Esophagus muscularis mucosa (tissue), 4 donors: ENCODE results near the gene AGK. TPM values are rescaled to one million over a fixed set of nuclear protein-coding genes. Genes with fewer than 3 reads are reported as not detected.
A peak's percentile ranks its signal among the peaks of the same experiment; 100 is the strongest.

Source experiments
- DNase-seq: peaks from one replicate; pipeline ENCODE4 v3.0.0-alpha.2; 2017; ENCODE audit errors: extremely low spot score
- H3K27ac ChIP-seq, 4 donors: fragments of 200-600 bp; sonication (generic); replicated peaks in 1 of 4; 1 replicate in 3 of 4; 2 replicates in 1 of 4; pipeline ENCODE4 v1.5.1; 2016 to 2019; ENCODE audit warnings: mild to moderate bottlenecking in 1 of 4
- H3K27me3 ChIP-seq, 4 donors: fragments of 200-600 bp; sonication (generic); one replicate each; pipeline versions ENCODE4 v1.5.1 to v1.6.0; 2016 to 2019
- H3K36me3 ChIP-seq, 4 donors: fragments of 200-600 bp; sonication (generic); one replicate each; pipeline ENCODE4 v1.5.1; 2016 to 2019
- H3K4me1 ChIP-seq, 4 donors: fragments of 200-600 bp; sonication (generic); one replicate each; pipeline ENCODE4 v1.5.1; 2016 to 2019
- H3K4me3 ChIP-seq, 4 donors: fragments of 200-600 bp; sonication (generic); 1 replicate in 2 of 4; 2 replicates in 2 of 4; pipeline ENCODE4 v1.5.1; 2016 to 2019; ENCODE audit warnings: mild to moderate bottlenecking in 4 of 4, moderate library complexity in 1 of 4
- H3K9me3 ChIP-seq, 4 donors: fragments of 200-600 bp; sonication (generic); 1 replicate in 3 of 4; 2 replicates in 1 of 4; pipeline ENCODE4 v1.5.1; 2016 to 2019
- CTCF ChIP-seq, 3 experiments: fragments of 200-600 bp in 2 of 3; fragments of 450-650 bp in 1 of 3; sonication (generic) in 2 of 3; IDR thresholded peaks; one replicate each; pipeline ENCODE4 v1.5.1; 2017 to 2019; ENCODE audit warnings: antibody characterized with exemption in 3 of 3, mild to moderate bottlenecking in 2 of 3, moderate library complexity in 1 of 3
- EP300 ChIP-seq: sonication (generic); formaldehyde crosslinking; IDR thresholded peaks from one replicate; pipeline ENCODE4 v1.6.1; 2017; ENCODE audit warnings: antibody characterized with exemption
- POLR2A ChIP-seq: fragments of 450-650 bp; IDR thresholded peaks from one replicate; pipeline ENCODE4 v1.6.1; 2017; ENCODE audit warnings: antibody characterized with exemption, moderate library complexity, mild to moderate bottlenecking, low read depth
- POLR2AphosphoS5 ChIP-seq, 2 donors: sonication (generic); formaldehyde crosslinking; IDR thresholded peaks; one replicate each; pipeline ENCODE4 v1.6.1; 2017; ENCODE audit warnings: antibody characterized with exemption in 2 of 2
- WGBS: methylation state at CpG from one replicate; pipeline ENCODE4 v1.1.5; 2018; 5-methylcytosine and 5-hydroxymethylcytosine counted together
- intact Hi-C: fragments of 100-400 bp; cut with DNase I; formaldehyde crosslinking; loops from one replicate; pipeline ENCODE4 v1.15.1; 2023
- total RNA-seq, 4 donors: library from RNA; depleted of rRNA; stranded (reverse); fragments of >200 nt; gene quantifications; one replicate each; pipeline versions ENCODE4 v1.1.0 to v1.2.1, GENCODE V29; 2016

AGK gene
- total RNA-seq, 4 donors from 2014 or later, result 17.9 to 23.4 (median 19.2) TPM

- Histone ChIP-seq H3K4me1 (peaks cover 0 to 9% (median 4%) of the 10 kb centered on the region in 4 donors), H3K4me3 (no peak overlapping the region), H3K27me3 (peaks cover 0 to 6% (median 0%) of the 10 kb centered on the region in 4 donors), H3K9me3 (no peaks in the 10 kb centered on the region), H3K36me3 (no peaks in the 10 kb centered on the region), H3K27ac (no peak overlapping the region)
- 23% methylated on average over 11 of the region's 11 CpGs for WGBS
- DNase-seq, result no peak
- TF ChIP-seq CTCF (IDR thresholded peaks at IDR 0.05) (peak; percentile 78 to 96 (median 93)), EP300 (no peak)
- intact Hi-C loops, result loop anchor here (5.0 to 10.0 kb wide), 2 partner anchors 459 to 721 kb away; partner anchors contain the start of gene TMEM178B
Observed at GRCh38 chr7:141533149-141533949, 17.9 kb upstream of the AGK start.

- Histone ChIP-seq H3K36me3 (no peaks in the 10 kb centered on the region), H3K27ac (no peak overlapping the region), H3K4me1 (peaks cover 0 to 9% (median 4%) of the 10 kb centered on the region in 4 donors), H3K9me3 (no peaks in the 10 kb centered on the region), H3K27me3 (peaks cover 0 to 6% (median 0%) of the 10 kb centered on the region in 4 donors), H3K4me3 (no peak overlapping the region)
- peak; percentile 19 for DNase-seq
- intact Hi-C loops, result loop anchor here (5.0 to 10.0 kb wide), 2 partner anchors 460 to 723 kb away; partner anchors contain the start of gene TMEM178B
- TF ChIP-seq CTCF (IDR thresholded peaks at IDR 0.05), result no peak
- no peak for TF ChIP-seq EP300
- TF ChIP-seq POLR2A, result no peak
- no peak for TF ChIP-seq POLR2AphosphoS5 (IDR thresholded peaks at IDR 0.05)
- 64% methylated on average over 9 of the region's 9 CpGs for WGBS
Observed at GRCh38 chr7:141534757-141535737, 16.2 kb upstream of the AGK start.

- intact Hi-C loops, result loop anchor here (10.0 kb wide), 1 partner anchor 463 kb away; the partner anchor contains the start of gene TMEM178B
- no peak for DNase-seq
- Histone ChIP-seq H3K4me3 (no peak overlapping the region), H3K9me3 (no peaks in the 10 kb centered on the region), H3K4me1 (peaks cover 0 to 9% (median 4%) of the 10 kb centered on the region in 4 donors), H3K27me3 (peaks cover 0 to 6% (median 0%) of the 10 kb centered on the region in 4 donors), H3K27ac (no peak overlapping the region), H3K36me3 (no peaks in the 10 kb centered on the region)
- TF ChIP-seq EP300, result no peak
- TF ChIP-seq CTCF (IDR thresholded peaks at IDR 0.05), result no peak
- no peak for TF ChIP-seq POLR2AphosphoS5 (IDR thresholded peaks at IDR 0.05)
Observed at GRCh38 chr7:141537906-141538305, 13.3 kb upstream of the AGK start.

- intact Hi-C loops, result loop anchor here (10.0 kb wide), 1 partner anchor 527 kb away; the partner anchor contains the start of gene MRPS33
- H3K36me3 ChIP-seq, result no peaks in the 10 kb centered on the region
- 67% methylated on average over 2 of the region's 2 CpGs for WGBS
- no peak for DNase-seq
- no peaks in the 10 kb centered on the region for H3K4me1 ChIP-seq
- H3K9me3 ChIP-seq, result no peaks in the 10 kb centered on the region
- H3K4me3 ChIP-seq, result no peak overlapping the region
- no peak overlapping the region for H3K27ac ChIP-seq
- H3K27me3 ChIP-seq, result no peaks in the 10 kb centered on the region
- TF ChIP-seq POLR2A, result no peak
- TF ChIP-seq CTCF (IDR thresholded peaks at IDR 0.05), result no peak
- TF ChIP-seq EP300, result no peak
- no peak for TF ChIP-seq POLR2AphosphoS5 (IDR thresholded peaks at IDR 0.05)
Observed at GRCh38 chr7:141541375-141541774, 9.8 kb upstream of the AGK start.
